HUES6 (cell line): ENCODE results near the gene MMP14.
A peak's percentile ranks its signal among the peaks of the same experiment; 100 is the strongest.
"Not testable (repeated sequence)": the region's sequence is repeated elsewhere in the genome, so short reads cannot be mapped to it uniquely, and the experiment has no call there.

Source experiments
- H3K27ac ChIP-seq: 2 replicates; pipeline ENCODE4 v1.7.0; 2013; ENCODE audit warnings: low read depth, mild to moderate bottlenecking, low read length, inconsistent platforms
- H3K27me3 ChIP-seq: 2 replicates; pipeline ENCODE4 v1.6.1; 2013; ENCODE audit warnings: low read length; ENCODE audit not compliant: control insufficient read depth, insufficient read depth
- H3K36me3 ChIP-seq: 2 replicates; pipeline ENCODE4 v1.6.1; 2013; ENCODE audit warnings: low read length; ENCODE audit not compliant: control insufficient read depth, insufficient read depth
- H3K4me1 ChIP-seq: 2 replicates; pipeline ENCODE4 v1.6.1; 2013; ENCODE audit warnings: low read length; ENCODE audit not compliant: control insufficient read depth, insufficient read depth
- H3K4me3 ChIP-seq: 2 replicates; pipeline ENCODE4 v1.5.1; 2013; ENCODE audit warnings: low read depth, low read length
- H3K9ac ChIP-seq: one replicate; pipeline ENCODE4 v1.6.1; 2013; ENCODE audit warnings: mild to moderate bottlenecking, low read length
- H3K9me3 ChIP-seq: 2 replicates; pipeline ENCODE4 v1.6.1; 2013; ENCODE audit warnings: low read depth, low read length; ENCODE audit not compliant: control insufficient read depth, insufficient read depth

Gene MMP14

DNA sequence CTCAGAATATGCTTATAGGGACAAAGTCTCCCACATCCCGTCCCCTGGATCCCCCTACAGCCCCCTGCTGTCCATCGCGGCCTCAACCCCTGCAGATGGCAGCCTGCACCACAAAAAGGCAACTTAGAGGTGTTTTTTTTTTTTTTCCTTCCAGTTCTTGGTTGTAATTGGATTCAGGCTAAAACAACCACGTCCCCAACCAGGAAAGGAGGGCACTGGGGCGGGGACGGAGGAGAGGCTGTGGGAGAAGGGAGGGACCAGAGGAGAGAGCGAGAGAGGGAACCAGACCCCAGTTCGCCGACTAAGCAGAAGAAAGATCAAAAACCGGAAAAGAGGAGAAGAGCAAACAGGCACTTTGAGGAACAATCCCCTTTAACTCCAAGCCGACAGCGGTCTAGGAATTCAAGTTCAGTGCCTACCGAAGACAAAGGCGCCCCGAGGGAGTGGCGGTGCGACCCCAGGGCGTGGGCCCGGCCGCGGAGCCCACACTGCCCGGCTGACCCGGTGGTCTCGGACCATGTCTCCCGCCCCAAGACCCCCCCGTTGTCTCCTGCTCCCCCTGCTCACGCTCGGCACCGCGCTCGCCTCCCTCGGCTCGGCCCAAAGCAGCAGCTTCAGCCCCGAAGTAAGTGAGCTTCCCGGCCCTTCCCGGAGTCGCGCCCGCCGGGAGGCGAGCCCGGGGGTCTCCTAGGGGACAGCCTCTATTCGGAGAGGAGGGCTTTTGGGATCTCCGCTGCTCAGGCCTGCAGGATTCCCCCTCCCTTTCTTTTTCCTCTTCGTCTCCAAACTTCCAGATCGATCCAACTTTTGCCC lies at the start of gene MMP14:
Gene MMP14 (plus strand): TSS at position 285 of the 813 bp plus-strand sequence. CDS start 233 bp downstream, at position 518.
- Histone ChIP-seq H3K27ac (peak within 1 kb of the TSS; percentile 52; the same call in 1 of the 2 replicates), H3K36me3 (peaks cover 37% of the 10 kb centered on the region), H3K4me3 (peak within 1 kb of the TSS; percentile 68), H3K9me3 (no peaks in the 10 kb centered on the region), H3K4me1 (peaks cover 27% of the 10 kb centered on the region), H3K9ac (peak within 1 kb of the TSS; percentile 74), H3K27me3 (no peaks in the 10 kb centered on the region)

DNA sequence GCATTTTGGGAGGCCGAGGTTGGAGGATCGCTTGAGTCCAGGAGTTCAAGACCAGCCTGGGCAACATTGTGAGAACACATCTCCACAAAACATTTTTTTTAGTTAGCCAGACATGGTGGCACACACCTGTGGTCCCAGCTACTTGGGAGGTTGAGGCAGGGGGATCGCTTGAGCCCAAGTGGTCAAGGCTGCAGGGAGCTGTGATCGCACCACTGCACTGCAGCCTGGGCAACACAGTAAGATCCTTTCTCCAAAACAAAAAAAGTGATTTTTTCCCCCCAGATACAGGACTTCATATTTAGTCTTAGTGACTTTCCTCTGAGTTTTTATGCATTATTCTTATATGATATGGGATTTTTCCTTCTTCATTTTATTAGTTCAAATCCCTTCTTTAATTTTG lies 49.7 kb upstream of the MMP14 start:
- Histone ChIP-seq H3K9me3 (no peaks in the 10 kb centered on the region), H3K36me3 (no peaks in the 10 kb centered on the region), H3K4me3 (no peak overlapping the region), H3K27ac (no peak overlapping the region), H3K9ac (no peak overlapping the region), H3K27me3 (no peaks in the 10 kb centered on the region), H3K4me1 (no peaks in the 10 kb centered on the region)

DNA sequence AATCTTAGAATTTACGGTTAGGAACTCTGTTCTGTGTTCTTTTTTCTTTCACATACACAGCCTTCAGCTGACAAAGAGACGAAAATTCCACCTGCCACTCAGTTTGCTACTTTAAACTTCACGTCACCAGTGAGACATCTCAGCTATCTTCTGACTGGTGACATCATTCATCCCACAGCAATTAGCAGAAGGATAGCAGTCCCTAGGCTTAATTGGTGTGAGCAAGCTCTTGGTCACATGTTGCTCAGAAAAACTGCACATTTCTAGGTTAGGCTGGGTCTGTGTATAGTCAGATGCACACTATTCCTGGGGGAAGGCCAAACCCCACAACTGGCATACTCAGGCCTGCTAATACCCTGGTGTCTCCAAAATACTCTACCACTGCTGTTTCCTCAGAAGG lies 45.1 kb upstream of the MMP14 start:
- Histone ChIP-seq H3K4me3 (no peak overlapping the region), H3K4me1 (peaks cover 3% of the 10 kb centered on the region), H3K9ac (no peak overlapping the region), H3K36me3 (no peaks in the 10 kb centered on the region), H3K27me3 (no peaks in the 10 kb centered on the region), H3K9me3 (peaks cover 4% of the 10 kb centered on the region; the same call in 1 of the 2 replicates), H3K27ac (no peak overlapping the region)

DNA sequence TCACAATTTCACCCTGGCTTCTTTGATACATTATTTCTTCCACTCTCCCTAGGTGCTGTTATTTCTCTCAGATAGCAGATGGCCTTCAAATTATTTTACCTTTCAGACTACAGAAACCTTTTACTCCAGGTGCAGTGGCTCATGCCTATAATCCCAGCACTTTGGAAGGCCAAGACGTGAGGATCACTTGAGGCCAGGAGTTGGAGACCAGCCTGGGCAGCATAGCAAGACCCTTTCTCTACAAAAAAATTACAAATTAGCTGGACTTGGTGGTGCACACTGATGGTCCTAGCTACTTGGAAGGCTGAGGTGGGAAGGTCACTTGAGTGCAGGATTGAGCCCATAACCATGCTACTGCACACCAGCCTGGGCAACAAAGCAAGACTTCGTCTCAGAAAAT lies 44.2 kb upstream of the MMP14 start:
- Histone ChIP-seq H3K4me3 (no peak overlapping the region), H3K27me3 (no peaks in the 10 kb centered on the region), H3K9me3 (peaks cover 4% of the 10 kb centered on the region; the same call in 1 of the 2 replicates), H3K27ac (no peak overlapping the region), H3K36me3 (no peaks in the 10 kb centered on the region), H3K9ac (no peak overlapping the region), H3K4me1 (peaks cover 12% of the 10 kb centered on the region)

DNA sequence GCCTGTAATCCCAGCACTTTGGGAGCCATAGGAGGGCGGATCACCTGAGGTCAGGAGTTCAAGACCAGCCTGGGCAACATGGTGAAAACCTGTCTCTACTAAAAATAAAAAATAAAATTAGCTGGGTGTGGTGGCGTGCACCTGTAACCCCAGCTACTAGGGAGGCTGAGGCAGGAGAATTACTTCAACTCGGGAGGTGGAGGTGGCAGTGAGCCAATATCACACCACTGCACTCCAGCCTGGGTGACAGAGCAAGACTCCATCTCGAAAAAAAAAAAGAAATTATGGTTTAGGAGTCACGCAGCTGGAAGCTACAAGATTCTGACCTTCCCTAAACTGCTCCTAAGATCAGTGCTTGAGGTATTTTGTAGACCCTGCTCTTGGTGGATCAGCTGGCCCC lies 42.8 kb upstream of the MMP14 start:
- not testable (repeated sequence) for H3K27ac ChIP-seq, H3K9me3 ChIP-seq, H3K27me3 ChIP-seq, H3K9ac ChIP-seq, H3K4me3 ChIP-seq, H3K36me3 ChIP-seq
- H3K4me1 ChIP-seq, result peaks cover 18% of the 10 kb centered on the region

DNA sequence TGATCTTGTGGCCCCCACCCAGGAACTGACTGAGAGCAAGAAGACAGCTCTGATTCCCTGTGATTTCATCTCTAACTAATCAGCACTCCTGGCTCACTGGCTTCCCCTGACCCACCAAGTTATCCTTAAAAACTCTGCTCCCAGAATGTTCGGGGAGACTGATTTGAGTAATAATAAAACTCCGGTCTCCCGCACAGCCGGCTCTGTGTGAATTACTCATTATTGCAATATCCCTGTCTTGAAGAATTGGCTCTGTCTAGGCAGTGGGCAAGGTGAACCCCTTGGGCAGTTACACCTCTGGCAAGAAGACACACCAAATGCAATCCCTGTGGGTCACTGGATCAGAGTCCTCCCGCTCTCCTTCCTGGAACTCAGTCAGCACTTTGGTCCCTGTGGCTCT lies 42.4 kb upstream of the MMP14 start:
- H3K9me3 ChIP-seq, result peaks cover 4% of the 10 kb centered on the region; the same call in 1 of the 2 replicates
- H3K4me3 ChIP-seq, result no peak overlapping the region
- H3K36me3 ChIP-seq, result no peaks in the 10 kb centered on the region
- H3K27ac ChIP-seq, result no peak overlapping the region
- no peaks in the 10 kb centered on the region for H3K27me3 ChIP-seq
- no peak overlapping the region for H3K9ac ChIP-seq
- peaks cover 18% of the 10 kb centered on the region for H3K4me1 ChIP-seq

DNA sequence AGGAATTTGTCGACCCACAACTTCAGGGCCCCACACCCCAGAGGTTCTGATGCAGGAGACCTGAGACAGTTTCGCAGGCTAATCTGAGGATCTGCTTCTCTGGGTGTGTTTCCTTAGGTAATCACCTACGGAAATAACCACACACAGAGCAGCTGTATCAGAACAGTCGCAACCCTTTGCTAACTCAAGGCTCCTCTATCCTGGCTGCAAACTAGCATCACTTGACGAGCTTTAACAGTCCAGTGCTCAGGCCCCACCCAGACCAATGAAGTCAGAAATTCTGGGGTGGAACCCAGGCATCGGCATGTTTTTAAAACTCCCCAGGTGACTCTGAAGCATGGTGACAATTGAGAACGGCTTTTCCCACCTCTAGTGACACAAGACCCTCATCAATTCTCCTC lies 41.8 kb upstream of the MMP14 start:
- Histone ChIP-seq H3K9me3 (peaks cover 4% of the 10 kb centered on the region; the same call in 1 of the 2 replicates), H3K4me3 (no peak overlapping the region), H3K36me3 (no peaks in the 10 kb centered on the region), H3K27ac (no peak overlapping the region), H3K27me3 (no peaks in the 10 kb centered on the region), H3K4me1 (peaks cover 18% of the 10 kb centered on the region), H3K9ac (no peak overlapping the region)

DNA sequence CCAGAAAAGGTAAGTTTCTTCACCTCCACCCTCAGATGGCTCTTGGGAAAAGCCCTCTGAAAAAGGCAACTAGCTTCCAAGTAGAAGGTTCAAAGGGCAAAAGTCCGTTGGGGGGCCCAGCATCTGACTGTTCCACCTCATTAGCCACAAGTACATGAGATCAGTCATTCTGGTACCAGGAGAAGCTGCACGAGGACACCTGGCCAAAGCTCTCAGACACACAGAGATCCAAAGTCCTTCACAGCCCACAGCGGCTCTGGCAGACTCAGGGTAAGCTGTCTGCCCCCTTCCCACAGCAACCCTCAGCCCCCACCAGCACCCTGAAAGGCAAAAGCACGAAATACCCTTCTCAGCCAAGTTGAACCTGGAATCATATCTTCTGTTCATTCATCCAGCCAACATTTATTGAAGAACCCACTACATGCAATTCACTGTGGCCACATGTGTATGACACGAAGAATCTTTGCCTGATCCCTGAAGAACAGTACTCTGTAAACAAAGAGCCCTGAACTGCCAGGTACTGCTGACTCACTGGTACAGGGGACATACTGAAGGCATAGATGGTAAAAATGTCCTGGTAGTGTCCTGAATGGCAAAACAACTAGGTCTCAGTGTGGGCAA lies 40.2 kb upstream of the MMP14 start:
- Histone ChIP-seq H3K9me3 (peaks cover 4% of the 10 kb centered on the region; the same call in 1 of the 2 replicates), H3K27me3 (no peaks in the 10 kb centered on the region), H3K9ac (peak overlapping the region; percentile 2), H3K4me1 (peaks cover 18% of the 10 kb centered on the region), H3K4me3 (no peak overlapping the region), H3K36me3 (no peaks in the 10 kb centered on the region), H3K27ac (no peak overlapping the region; the same call in 1 of the 2 replicates)

DNA sequence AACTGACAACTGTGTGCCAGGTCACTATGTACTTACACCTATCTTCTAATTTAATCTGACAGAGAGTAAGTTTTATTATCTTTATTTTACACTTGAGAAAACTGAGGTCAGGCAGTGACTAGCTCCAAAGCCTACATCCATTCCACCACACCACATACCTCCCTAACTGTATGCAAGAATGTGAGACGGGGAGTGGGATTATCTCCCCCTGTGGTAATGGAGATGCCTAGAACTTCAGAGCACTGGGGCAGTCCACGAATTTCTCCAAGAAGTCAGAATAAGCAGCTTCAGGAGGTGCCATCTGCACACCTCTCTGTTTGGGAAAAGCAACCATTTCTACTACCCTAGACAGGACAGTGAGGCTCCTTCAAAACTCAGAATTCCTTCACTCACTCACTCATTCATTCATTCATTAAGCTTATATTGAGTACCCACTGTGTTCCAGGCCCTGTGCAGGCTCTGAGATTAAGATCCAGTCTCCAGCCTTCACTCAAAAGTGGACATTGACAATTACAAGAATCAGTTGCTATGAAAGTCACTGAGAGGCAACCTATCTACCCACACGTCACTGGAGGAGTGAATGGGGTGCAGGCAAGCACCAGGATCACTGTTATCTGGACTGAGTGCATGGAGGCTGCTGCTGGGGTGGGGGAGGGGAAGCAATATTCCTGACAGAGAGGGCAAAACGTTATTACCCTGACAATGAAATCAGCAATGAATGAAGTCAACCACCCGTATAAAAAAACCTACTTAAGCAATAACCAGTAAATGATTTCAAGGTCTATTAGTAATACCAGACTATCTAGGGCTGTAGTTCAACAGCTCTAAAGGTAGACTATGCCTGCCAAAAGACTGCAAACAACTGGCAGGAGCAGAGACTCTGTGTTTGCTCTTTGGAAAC lies 39.1 kb upstream of the MMP14 start:
- no peaks in the 10 kb centered on the region for H3K27me3 ChIP-seq
- peak overlapping the region; percentile 12; the same call in 1 of the 2 replicates for H3K4me3 ChIP-seq
- peak overlapping the region; percentile 2 for H3K9ac ChIP-seq
- H3K36me3 ChIP-seq, result no peaks in the 10 kb centered on the region
- H3K9me3 ChIP-seq, result peaks cover 4% of the 10 kb centered on the region; the same call in 1 of the 2 replicates
- H3K27ac ChIP-seq, result no peak overlapping the region
- peaks cover 18% of the 10 kb centered on the region for H3K4me1 ChIP-seq

DNA sequence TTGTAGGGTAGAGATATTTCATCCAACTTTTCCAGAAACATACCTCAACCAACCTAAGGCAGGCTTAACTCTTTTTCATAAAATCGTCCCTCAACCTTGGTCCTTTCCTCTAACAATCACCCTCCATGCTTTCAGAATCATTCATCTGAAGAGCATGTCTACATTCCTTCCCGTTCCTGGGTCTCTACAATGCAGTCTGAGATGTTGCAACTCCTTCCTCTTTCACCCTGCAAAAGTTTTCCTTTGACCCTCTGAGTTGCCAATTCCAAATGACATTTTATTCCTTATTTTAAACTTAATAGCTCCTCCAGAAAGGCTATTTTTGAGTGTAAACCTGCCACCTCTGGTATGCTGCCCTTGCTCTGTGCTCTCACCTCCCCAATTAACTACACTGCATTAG lies 37.9 kb upstream of the MMP14 start:
- H3K27me3 ChIP-seq, result no peaks in the 10 kb centered on the region

More for the DNA sequence above, 37.9 kb upstream of the MMP14 start:
- H3K4me3 ChIP-seq, result no peak overlapping the region
- H3K4me1 ChIP-seq, result peaks cover 18% of the 10 kb centered on the region
- peaks cover 4% of the 10 kb centered on the region; the same call in 1 of the 2 replicates for H3K9me3 ChIP-seq
- no peak overlapping the region for H3K9ac ChIP-seq
- H3K36me3 ChIP-seq, result no peaks in the 10 kb centered on the region
- no peak overlapping the region for H3K27ac ChIP-seq
